Kasumi-1 (cell line): Measurements from ENCODE around the gene SLC22A23.

Experiments
- DNase-seq, 2 experiments: peaks; one replicate each; lab custom pipeline; 2025; lab: John Stamatoyannopoulos, UW

SLC22A23 gene

GRCh38 chr6:3296078-3296477, 160.8 kb downstream of the SLC22A23 start:
- no peak for DNase-seq

GRCh38 chr6:3294921-3295871, 161.7 kb downstream of the SLC22A23 start:
- DNase-seq = no peak

DNA sequence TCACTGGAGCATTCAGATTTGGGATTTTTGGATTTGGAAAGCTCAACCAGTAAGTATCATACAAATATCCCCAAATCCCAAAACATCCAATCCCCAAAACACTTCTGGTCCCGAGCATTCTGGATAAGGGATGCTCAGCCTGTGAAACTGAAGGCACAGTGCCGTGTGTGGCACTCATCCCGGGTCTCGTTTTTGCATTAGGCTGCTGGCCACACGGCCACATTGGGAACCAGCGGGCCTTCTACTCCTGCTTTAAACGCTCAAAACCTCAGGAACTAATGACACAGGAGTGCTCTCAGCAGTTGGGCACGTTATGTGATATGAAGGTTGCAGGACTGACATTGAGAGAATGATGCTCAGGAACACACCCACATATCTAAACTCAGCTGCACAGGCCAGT, 162.5 kb downstream of the SLC22A23 start:
- no peak for DNase-seq

DNA sequence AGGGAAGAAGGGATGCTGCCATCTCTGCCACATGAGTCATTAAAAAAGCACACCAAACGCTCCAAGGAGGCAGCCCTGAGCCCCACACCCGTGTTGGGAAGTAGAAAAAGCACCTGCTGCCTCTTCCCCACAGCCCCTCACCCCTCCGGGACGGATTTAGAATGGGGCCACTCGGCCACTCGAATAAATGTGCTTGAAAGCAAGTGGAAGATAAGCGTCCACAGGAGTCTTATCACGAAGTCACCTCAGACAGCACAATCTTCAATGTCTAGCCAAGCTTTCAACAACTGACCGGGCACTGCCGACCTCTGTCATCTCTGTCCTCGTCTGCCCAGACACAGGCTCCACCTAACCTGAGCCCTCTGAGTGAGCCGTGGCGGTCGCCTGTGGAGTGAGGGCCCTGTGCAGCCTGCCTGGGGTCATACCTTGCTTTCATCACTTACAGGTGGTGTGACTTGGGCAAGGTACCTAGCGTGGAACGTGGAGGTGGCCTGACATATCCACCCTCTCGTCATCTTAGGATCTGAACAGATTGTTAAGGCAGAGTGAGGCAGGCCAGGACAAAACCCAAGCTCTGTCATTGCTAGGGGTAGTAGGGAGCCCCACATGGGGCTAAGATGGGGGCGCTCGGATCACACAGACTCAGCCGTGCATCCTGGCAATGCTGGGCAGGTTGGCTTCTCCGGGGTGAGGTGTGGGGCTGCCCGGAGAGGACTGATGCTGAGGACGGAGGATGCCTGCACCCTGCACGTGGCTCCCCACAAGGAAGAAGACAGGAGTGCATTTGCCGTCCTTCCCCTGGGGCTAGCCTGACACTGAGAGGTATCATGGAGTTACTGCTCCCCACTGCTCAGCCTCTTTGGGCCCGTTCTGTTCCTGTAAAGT, 163.3 kb downstream of the SLC22A23 start:
- DNase-seq = no peak

GRCh38 chr6:3292431-3293197, 164.2 kb downstream of the SLC22A23 start:
- no peak for DNase-seq

GRCh38 chr6:3291987-3292386, 164.9 kb downstream of the SLC22A23 start:
- no peak for DNase-seq

- no peak for DNase-seq
These were observed 165.5 kb downstream of the SLC22A23 start for GRCh38 chr6:3291346-3291745.

DNA sequence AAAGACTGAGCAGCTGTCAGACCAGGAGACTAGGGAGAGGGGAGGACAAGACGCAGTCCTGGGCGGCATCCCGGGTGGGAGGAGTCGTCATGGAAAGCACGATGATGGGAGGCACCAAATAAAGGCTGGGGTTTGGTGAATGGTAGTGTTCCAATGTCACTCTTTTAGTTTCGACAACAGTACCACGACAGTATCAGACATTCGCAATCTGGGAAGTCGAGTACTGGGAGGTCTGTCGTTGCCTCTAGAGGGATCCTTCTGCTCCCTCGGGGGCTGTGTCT, 166.0 kb downstream of the SLC22A23 start:
- DNase-seq = no peak

GRCh38 chr6:3290149-3290930, 166.5 kb downstream of the SLC22A23 start:
- no peak for DNase-seq

DNA sequence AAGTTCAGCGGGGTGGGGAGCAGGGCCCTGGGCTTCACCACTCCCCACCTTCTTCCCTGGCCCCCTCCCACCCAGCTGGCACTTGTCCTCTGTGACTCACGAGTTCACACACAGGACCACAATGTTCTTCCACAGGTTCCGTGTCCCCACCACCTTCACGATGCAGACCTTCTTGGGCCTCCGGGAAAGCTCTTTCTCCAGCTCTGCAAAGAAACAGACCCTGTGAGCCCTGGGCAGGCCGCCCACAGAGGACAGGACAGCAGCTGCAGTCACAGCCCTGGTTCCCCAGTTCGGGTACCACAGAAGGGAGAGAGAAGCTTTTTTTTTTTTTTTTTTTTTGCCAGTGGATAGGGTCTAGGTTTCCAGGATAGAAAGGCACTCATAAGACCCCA, 167.2 kb downstream of the SLC22A23 start:
- no peak for DNase-seq

- DNase-seq = no peak
These were observed 167.9 kb downstream of the SLC22A23 start for GRCh38 chr6:3288711-3289663.

DNA sequence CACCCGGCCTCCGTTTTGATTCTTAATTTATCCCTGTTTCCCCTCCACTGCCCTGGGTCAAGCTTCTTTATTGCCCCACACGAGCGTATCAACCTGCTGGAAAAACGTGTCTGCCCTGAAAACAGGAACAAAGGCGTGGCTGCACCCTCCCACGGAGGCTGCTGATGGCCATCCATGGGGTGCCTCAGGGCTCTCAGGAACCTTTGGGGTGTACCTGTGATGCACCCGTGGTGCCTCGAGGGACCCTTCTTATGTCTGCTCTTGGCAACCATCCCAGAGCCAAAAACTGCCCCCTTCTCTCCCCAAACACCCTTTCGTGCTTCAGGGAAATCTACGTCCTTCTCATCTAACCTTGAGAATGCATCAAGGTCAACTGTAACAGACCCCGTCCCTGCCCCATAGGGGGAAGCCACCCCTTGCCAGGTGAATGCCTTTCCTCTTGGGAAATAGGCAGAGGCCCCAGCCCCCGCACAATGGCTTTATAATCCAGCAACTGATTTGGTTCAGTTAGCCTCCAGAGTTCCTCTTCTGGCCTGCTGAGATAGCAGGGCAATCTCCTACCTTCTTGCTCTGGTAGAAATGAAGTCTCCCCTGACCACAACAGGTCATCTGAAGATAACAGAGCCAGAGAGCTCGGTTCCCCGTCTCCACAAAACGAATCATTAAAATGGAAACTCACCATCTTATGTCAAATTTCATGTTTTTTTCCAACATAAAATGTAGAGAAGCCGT, 168.7 kb downstream of the SLC22A23 start:
- DNase-seq = no peak

- DNase-seq = no peak
These were observed 169.5 kb downstream of the SLC22A23 start for GRCh38 chr6:3287308-3287707.

GRCh38 chr6:3286641-3287171, 170.1 kb downstream of the SLC22A23 start:
- no peak for DNase-seq

DNA sequence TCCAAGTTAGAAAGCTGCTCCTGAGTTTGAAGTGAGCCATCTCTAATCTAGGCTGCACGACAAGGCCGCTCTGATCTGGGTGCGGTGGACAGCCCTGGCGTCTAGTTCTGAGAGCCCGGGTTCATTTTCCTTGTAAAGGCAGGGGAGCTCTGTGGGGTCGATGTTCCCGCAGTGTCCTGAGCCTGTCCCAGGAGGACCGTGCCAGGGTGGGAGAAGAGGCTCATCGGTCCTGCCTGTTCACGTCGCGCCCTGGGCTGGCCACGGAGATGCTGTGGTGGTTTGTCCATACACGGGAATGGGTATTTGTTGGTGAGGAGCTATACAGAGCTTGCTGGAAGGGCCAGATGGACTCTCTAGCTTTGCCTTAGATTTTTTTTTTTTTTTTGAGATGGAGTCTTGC, 171.1 kb downstream of the SLC22A23 start:
- DNase-seq = no peak

GRCh38 chr6:3285049-3285639, 171.7 kb downstream of the SLC22A23 start:
- DNase-seq = no peak

DNA sequence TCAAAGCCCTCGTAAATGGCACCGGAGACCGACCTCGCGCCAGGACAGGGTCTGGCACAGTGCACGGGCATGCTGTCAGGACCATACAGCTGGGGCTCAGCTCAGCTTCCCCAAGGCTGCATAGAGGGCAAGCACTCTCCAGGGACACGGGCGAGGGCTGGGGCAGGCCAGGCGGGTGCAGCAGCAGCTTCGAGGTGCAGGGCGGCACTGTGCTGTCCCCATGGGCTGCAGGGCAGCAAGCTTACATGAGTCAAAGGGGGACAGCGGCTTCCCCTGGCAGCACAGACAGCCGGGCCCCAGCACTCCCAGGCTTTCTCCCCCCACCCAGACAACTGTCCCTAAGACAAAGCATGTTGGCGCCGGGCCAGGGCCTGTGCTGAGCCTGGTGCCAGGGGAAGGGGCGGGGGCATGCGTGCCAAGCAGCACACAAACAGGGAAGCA, 172.4 kb downstream of the SLC22A23 start:
- DNase-seq = no peak

DNA sequence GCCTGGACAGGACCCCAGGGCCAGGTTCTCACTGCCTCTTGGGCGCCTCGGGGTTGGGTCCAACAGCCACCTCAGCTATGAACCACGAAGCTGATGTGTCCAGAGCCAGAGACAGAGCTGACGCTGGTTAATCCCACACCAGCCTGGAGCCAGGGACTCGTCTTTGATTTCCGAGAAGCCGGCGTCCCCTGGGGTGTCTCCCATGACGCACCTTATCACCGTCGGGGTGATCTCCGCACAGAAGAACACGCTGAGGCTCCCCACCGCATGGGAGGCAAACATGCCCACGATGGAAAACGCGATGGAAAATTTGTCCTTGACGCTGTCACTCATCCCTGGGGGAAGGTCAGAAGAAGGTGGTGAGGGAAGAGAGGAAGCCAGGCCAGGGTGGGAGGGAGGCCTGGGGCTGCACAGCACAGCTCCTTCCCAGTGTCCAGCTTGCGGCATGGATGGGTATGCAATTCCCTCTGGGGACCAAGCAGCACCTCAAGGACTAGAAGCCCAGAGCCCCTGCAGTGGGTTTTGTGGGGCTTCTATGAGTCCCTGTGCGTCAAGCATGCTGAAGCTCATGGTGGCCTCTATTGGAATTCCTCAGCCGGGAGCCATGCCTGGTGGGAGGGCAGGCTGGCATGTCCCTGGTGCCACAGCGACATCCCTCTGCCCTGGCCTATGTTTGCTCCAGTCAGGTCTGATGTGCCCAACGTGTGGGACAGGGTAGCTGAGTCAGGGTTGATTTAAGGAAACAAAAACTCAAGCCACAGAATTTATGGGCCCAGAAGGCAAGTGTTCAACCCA, 173.0 kb downstream of the SLC22A23 start:
- DNase-seq = no peak
